ENCODE measurements around the gene ZNF764. TPM values are rescaled to one million over a fixed set of nuclear protein-coding genes. Genes with fewer than 3 reads are reported as not detected.
A peak's percentile ranks its signal among the peaks of the same experiment; 100 is the strongest.

Gene ZNF764
- total and polyA plus RNA-seq, 9 of the 15 experiments (the other 6 are each of a cell fraction or from before 2014, with no cell fraction given), result 0.69 to 10.1 (median 4.1) TPM

DNA sequence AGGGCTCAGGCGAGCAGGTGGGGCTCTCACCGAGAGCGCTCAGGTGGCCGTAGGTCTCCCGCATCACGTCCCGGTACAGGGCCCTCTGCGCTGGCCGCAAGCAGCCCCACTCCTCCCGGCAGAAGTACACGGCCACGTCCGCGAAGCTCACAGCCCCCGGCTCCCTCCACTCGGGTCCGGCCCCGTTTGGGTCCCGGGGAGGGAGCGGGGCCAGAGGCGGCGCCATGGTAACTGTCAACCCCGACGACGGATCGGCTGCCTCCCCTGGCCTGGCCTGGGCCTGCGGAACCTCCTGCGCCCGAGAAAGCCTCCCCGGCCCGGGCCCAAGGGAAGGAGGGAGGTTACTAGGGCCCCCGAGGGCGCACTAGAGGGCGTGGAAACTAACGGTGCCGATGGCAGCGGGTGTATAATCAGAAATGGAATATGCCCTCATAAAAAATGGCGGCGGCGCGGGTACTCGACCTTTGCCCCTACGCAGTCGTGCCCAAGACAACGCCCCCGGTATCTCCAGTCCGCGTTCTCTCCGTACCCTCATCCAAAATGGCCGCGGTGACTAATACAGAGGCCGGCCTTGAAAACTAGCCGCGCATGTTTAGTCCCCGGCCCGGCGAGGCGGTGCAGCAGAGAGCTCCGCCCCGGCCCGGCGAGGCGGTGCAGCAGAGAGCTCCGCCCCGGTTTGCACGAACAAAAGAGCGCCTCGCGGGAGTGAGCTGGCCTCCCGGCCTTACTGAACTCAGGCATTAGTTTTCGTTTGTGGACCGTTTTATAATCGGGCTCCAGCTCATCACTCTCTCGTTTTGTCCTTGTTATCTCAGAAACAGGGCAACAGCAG, at the start of gene ZNF764 (continued):
- TF ChIP-seq RBM39 (optimal IDR thresholded peaks at IDR 0.05; ENCODE audit: low read depth, low read length), result no peak
- TF ChIP-seq, protein P1, sequence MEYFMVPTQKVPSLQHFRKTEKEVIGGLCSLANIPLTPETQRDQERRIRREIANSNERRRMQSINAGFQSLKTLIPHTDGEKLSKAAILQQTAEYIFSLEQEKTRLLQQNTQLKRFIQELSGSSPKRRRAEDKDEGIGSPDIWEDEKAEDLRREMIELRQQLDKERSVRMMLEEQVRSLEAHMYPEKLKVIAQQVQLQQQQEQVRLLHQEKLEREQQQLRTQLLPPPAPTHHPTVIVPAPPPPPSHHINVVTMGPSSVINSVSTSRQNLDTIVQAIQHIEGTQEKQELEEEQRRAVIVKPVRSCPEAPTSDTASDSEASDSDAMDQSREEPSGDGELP (CRISPR knock-in tag; IDR thresholded peaks at IDR 0.05; ENCODE audit: borderline replicate concordance), result peak; percentile 9; the same call in 1 of the 2 replicates
- TF ChIP-seq TAF9B (IDR thresholded peaks at IDR 0.05; ENCODE audit: partially characterized antibody), result peak; percentile 50
- TF ChIP-seq, protein P2, sequence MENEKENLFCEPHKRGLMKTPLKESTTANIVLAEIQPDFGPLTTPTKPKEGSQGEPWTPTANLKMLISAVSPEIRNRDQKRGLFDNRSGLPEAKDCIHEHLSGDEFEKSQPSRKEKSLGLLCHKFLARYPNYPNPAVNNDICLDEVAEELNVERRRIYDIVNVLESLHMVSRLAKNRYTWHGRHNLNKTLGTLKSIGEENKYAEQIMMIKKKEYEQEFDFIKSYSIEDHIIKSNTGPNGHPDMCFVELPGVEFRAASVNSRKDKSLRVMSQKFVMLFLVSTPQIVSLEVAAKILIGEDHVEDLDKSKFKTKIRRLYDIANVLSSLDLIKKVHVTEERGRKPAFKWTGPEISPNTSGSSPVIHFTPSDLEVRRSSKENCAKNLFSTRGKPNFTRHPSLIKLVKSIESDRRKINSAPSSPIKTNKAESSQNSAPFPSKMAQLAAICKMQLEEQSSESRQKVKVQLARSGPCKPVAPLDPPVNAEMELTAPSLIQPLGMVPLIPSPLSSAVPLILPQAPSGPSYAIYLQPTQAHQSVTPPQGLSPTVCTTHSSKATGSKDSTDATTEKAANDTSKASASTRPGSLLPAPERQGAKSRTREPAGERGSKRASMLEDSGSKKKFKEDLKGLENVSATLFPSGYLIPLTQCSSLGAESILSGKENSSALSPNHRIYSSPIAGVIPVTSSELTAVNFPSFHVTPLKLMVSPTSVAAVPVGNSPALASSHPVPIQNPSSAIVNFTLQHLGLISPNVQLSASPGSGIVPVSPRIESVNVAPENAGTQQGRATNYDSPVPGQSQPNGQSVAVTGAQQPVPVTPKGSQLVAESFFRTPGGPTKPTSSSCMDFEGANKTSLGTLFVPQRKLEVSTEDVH (IDR thresholded peaks at IDR 0.05; ENCODE audit: low read depth, partially characterized antibody), result no peak
- no peak for TF ChIP-seq POU5F1 (IDR thresholded peaks at IDR 0.05; ENCODE audit: borderline replicate concordance, low read depth, low read length, partially characterized antibody)
- TF ChIP-seq ZNF436 (CRISPR knock-in tag; IDR thresholded peaks at IDR 0.05), result no peak
- no peak for TF ChIP-seq ZNF253 (CRISPR knock-in tag; conservative IDR thresholded peaks at IDR 0.05)
- no peak for TF ChIP-seq MTF1 (CRISPR knock-in tag; IDR thresholded peaks at IDR 0.05; ENCODE audit: borderline replicate concordance)
- no peak for TF ChIP-seq NCOA4 (IDR thresholded peaks at IDR 0.05; ENCODE audit: partially characterized antibody)
- TF ChIP-seq ZNF76 (CRISPR knock-in tag; IDR thresholded peaks at IDR 0.05; ENCODE audit: borderline replicate concordance), result no peak
- TF ChIP-seq KHSRP (IDR thresholded peaks at IDR 0.05), result no peak
- TF ChIP-seq SRF (CRISPR knock-in tag; IDR thresholded peaks at IDR 0.05), result peak in 1 of 2 experiments; percentile 21; a peak in 1 of 4 replicates
- no peak for TF ChIP-seq NFE2 (IDR thresholded peaks at IDR 0.05; ENCODE audit: low read depth)
- TF ChIP-seq CEBPG (CRISPR knock-in tag; IDR thresholded peaks at IDR 0.05), result no peak
- TF ChIP-seq CEBPG (tag; conservative IDR thresholded peaks at IDR 0.05 in 1 of 2, IDR thresholded peaks at IDR 0.05 in 1 of 2), result no peak
- TF ChIP-seq ZNF12 (CRISPR knock-in tag; IDR thresholded peaks at IDR 0.05), result no peak
- 0 out of 2 replicates have a peak, but pooled peaks have one; percentile 13 for TF ChIP-seq GTF2F1 (IDR thresholded peaks at IDR 0.05; ENCODE audit: low read depth, low read length)
- TF ChIP-seq NFRKB (IDR thresholded peaks at IDR 0.05; ENCODE audit: low read depth), result peak; percentile 89
- no peak for TF ChIP-seq ZNF347 (CRISPR knock-in tag; IDR thresholded peaks at IDR 0.05; ENCODE audit: low read depth)
- no peak for TF ChIP-seq ARID2 (IDR thresholded peaks at IDR 0.05)
- TF ChIP-seq, protein P3, sequence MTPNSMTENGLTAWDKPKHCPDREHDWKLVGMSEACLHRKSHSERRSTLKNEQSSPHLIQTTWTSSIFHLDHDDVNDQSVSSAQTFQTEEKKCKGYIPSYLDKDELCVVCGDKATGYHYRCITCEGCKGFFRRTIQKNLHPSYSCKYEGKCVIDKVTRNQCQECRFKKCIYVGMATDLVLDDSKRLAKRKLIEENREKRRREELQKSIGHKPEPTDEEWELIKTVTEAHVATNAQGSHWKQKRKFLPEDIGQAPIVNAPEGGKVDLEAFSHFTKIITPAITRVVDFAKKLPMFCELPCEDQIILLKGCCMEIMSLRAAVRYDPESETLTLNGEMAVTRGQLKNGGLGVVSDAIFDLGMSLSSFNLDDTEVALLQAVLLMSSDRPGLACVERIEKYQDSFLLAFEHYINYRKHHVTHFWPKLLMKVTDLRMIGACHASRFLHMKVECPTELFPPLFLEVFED (CRISPR knock-in tag; conservative IDR thresholded peaks at IDR 0.05), result no peak
- no peak for TF ChIP-seq ZNF77 (CRISPR knock-in tag; IDR thresholded peaks at IDR 0.05)

Data from K562 (cell line).